Left ventricle myocardium inferior (tissue), 1 donor: ENCODE measurements around the gene PADI3. TPM values are rescaled to one million over a fixed set of nuclear protein-coding genes. Genes with fewer than 3 reads are reported as not detected.

ENCODE experiments used
- DNase-seq: peaks from one replicate; pipeline ENCODE4 v3.0.0-alpha.2; 2020
- H3K27ac ChIP-seq: fragments of 200-600 bp; replicated peaks from 2 replicates; pipeline ENCODE4 v1.8.0; 2021
- H3K27me3 ChIP-seq: fragments of 200-600 bp; 2 replicates; pipeline ENCODE4 v1.8.0; 2021; ENCODE audit warnings: low read depth
- H3K36me3 ChIP-seq: fragments of 200-600 bp; 2 replicates; pipeline ENCODE4 v1.8.0; 2021
- H3K4me1 ChIP-seq: fragments of 200-600 bp; 2 replicates; pipeline ENCODE4 v1.8.0; 2021
- H3K4me3 ChIP-seq: fragments of 200-600 bp; 2 replicates; pipeline ENCODE4 v1.8.0; 2021; ENCODE audit warnings: mild to moderate bottlenecking, moderate library complexity
- H3K9me3 ChIP-seq: fragments of 200-600 bp; replicated peaks from 2 replicates; pipeline ENCODE4 v1.8.0; 2021
- intact Hi-C: fragments of 100-400 bp; cut with micrococcal nuclease; formaldehyde crosslinking; loops from one replicate; pipeline ENCODE4 v1.11.0; 2022
- total RNA-seq: library from RNA; stranded (reverse); fragmentation: NEBNext Ultra II Directional; extraction: Animal tissue kit (Norgen Biotek cat#: 25700); gene quantifications from one replicate; pipeline ENCODE4 v1.2.1, GENCODE V29; 2021
- TF ChIP-seq, protein P1 (sequence below): fragments of 200-600 bp; IDR thresholded peaks from 2 replicates; pipeline ENCODE4 v1.8.0; 2021; ENCODE audit warnings: antibody characterized with exemption, mild to moderate bottlenecking, borderline replicate concordance
- donor health status: DM: no; HTN: yes; CAD: no; lungs with severe emphysema.

PADI3 gene
- total RNA-seq, 1 donor from 2014 or later = not detected

DNA sequence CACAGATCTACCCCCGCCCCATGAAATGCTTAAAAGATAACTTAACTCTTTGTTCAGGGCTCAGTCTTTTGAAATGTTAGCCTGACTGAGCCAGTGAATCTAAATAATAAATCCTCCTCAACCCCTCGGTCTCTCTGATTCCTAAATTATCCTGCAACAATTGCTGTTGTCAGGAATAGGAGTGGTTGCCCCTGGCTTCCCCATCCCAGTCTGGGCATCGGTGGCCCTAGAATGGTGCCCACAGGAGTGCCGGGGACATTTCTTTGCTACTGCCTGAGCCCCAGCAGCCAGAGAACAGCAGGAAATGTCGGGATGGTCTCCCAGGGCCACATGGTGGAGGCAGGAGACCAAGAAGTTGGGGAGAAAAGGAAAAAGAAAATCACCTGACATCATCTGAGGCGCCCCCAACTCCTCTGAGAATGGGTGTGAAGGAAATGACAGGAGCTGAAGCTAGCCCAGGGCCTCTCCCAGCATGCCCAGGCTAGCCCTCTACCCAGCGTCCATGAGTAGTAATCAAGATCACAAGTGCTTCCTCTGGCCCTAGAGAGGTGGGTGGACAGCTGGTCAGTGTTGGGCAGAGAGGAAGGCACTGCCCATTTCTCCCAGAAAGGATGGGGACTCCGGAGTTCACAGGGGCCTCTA, 60.6 kb downstream of the PADI3 start:
- H3K9me3 ChIP-seq = no peaks in the 10 kb centered on the region
- H3K27me3 ChIP-seq = peaks cover 92% of the 10 kb centered on the region
- H3K4me1 ChIP-seq = no peaks in the 10 kb centered on the region
- H3K27ac ChIP-seq = no peak overlapping the region
- no peak overlapping the region for H3K4me3 ChIP-seq
- no peak for DNase-seq
- intact Hi-C loops = no loop called here
- no peaks in the 10 kb centered on the region for H3K36me3 ChIP-seq
- TF ChIP-seq, protein P1, sequence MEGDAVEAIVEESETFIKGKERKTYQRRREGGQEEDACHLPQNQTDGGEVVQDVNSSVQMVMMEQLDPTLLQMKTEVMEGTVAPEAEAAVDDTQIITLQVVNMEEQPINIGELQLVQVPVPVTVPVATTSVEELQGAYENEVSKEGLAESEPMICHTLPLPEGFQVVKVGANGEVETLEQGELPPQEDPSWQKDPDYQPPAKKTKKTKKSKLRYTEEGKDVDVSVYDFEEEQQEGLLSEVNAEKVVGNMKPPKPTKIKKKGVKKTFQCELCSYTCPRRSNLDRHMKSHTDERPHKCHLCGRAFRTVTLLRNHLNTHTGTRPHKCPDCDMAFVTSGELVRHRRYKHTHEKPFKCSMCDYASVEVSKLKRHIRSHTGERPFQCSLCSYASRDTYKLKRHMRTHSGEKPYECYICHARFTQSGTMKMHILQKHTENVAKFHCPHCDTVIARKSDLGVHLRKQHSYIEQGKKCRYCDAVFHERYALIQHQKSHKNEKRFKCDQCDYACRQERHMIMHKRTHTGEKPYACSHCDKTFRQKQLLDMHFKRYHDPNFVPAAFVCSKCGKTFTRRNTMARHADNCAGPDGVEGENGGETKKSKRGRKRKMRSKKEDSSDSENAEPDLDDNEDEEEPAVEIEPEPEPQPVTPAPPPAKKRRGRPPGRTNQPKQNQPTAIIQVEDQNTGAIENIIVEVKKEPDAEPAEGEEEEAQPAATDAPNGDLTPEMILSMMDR = no peak

DNA sequence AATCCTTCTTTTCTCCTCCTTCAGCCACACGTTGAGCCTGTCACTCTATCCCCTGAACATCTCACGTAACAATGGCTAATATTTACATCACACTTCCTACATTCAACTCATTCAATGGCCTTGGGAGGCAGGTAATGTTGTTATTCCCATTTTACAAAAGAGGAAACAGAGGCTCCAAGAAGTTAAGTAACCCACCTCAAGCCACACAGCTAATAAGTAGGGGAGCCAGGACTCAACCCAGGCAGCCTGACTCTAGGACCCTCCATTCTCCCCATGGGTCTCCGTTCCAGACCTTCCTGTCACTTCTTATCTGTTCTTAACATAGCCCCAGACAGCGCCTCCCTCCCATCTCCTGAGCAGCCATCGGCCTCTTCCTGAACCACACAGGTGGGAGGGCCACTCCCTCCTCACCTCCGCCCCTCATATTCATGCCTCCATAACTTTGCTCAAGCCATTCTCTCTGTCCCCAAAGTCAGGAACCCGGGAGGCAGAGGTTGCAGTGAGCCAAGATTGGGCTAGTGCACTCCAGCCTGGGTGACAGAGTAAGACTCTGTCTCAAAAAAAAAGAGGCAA, 61.3 kb downstream of the PADI3 start:
- Histone ChIP-seq H3K36me3 (no peaks in the 10 kb centered on the region), H3K27ac (no peak overlapping the region), H3K27me3 (peaks cover 95% of the 10 kb centered on the region), H3K9me3 (no peaks in the 10 kb centered on the region), H3K4me1 (no peaks in the 10 kb centered on the region), H3K4me3 (no peak overlapping the region)
- no peak for DNase-seq
- TF ChIP-seq, protein P1 = no peak
- intact Hi-C loops = no loop called here

DNA sequence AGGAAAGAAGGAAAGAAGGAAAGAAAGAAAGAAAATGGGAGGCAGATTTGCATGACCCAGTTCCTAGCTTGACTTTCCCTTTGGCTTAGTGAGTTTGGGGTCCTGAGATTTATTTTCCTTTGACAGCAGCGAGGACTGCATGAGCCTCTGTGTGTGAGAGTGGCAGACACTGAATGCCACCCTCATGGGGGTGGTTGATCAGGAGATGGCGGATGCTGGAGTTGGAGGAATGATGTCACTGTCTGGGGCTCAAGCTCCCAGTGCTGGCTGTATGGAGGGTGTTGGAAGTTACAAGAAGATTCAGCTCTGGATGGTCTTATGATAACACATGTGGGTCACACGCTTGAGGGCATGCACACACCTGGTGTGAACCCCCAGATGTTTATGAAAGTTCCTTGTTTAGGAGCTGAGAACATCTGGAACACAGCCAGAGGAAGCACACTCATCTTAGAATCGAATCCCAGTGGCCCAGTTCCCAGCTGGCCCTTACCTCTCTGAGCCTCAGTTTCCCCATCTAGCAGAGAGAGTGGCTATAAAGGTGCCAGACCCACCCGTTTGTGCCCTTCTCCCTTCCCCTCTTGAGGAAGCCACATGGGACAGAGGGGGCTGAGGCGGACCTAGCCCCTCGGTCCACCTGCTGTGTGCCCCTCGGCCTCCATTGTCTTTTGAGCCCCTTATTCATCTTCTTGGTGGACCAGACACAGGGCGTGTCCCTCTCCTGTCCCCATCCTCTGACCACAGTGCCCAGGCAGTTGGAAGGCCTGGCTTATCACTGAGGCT, 64.8 kb downstream of the PADI3 start:
- DNase-seq = no peak
- no peaks in the 10 kb centered on the region for H3K4me1 ChIP-seq
- H3K27me3 ChIP-seq = peaks cover 93% of the 10 kb centered on the region
- no peaks in the 10 kb centered on the region for H3K9me3 ChIP-seq
- intact Hi-C loops = no loop called here
- H3K27ac ChIP-seq = no peak overlapping the region
- TF ChIP-seq, protein P1 = no peak
- no peak overlapping the region for H3K4me3 ChIP-seq
- no peaks in the 10 kb centered on the region for H3K36me3 ChIP-seq

DNA sequence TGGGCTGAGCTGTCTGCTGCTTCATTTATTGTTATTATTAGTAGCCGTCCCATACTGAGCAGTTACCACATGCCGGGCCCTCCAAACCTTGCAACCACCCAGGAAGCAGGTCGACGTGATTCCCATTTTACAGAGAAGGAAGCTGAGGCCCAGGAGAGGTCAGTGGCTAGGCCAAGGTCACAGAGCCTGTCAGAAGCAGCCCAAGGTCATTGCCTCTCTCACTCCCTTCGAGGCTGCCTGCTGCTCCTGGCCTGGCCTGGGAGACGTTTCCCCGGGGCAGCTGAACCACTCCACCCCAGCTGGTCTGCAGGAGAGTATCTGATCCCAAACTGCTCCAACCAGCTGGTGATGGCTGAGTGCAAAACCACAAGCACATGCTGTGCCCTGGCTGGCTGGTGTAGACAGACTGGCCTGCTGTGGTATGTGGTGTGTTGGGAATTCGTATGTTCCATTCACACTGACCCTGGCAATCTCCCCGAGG, 65.6 kb downstream of the PADI3 start:
- H3K9me3 ChIP-seq = peaks cover under 1% of the 10 kb centered on the region
- no peak for DNase-seq
- H3K27ac ChIP-seq = no peak overlapping the region
- H3K4me1 ChIP-seq = no peaks in the 10 kb centered on the region
- intact Hi-C loops = no loop called here
- peaks cover 91% of the 10 kb centered on the region for H3K27me3 ChIP-seq
- no peak overlapping the region for H3K4me3 ChIP-seq
- TF ChIP-seq, protein P1 = no peak
- H3K36me3 ChIP-seq = no peaks in the 10 kb centered on the region

DNA sequence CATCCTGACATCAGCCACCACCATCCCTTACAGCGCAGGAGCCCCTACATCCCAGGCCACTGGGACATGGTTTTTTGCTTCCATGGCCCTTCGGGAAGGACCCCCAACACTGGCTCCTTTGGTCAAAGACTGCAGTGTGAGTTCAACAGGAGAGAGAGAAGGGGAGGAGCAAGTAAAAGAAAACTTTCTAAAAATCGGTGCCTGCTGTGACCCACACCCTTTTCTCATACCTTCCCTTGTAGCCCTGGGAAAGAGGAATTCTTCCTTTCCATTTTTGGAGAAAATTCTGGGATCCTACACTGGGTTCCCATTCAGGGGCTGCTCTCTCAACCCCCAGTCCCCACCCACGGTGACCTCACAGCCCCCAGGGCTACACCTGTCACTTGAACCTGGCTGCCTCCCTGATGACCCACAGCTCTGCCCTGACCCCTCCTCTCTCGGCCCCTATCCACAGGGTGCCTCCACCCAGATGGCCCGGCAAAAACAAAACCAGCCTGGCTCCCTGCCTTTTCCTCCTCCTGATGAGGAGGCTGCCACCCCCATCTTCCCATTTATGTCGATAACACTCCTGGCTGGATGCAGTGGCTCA, 66.7 kb downstream of the PADI3 start:
- no peak overlapping the region for H3K27ac ChIP-seq
- TF ChIP-seq, protein P1 = no peak
- no peak for DNase-seq
- H3K4me1 ChIP-seq = no peaks in the 10 kb centered on the region
- intact Hi-C loops = no loop called here
- no peak overlapping the region for H3K4me3 ChIP-seq
- H3K36me3 ChIP-seq = no peaks in the 10 kb centered on the region
- H3K9me3 ChIP-seq = peaks cover 10% of the 10 kb centered on the region
- H3K27me3 ChIP-seq = peaks cover 84% of the 10 kb centered on the region
